Activated CD8-positive, alpha-beta memory T cell treated with anti-CD3 and anti-CD28 coated beads, Interleukin-2, amount 10 ng/mL, durations not matched to agents 7 days and 5 days (primary cell): ENCODE measurements around the gene MFSD6L. TPM values are rescaled to one million over a fixed set of nuclear protein-coding genes. Genes with fewer than 3 reads are reported as not detected.

Experiments
- ATAC-seq: fragments of 150-1000 bp; cut with Tn5 transposase; one replicate; pipeline ENCODE4 v1.10.0; 2021; ENCODE audit warnings: moderate library complexity
- CTCF ChIA-PET: fragments of 350-600 bp; sonication (Branson Sonifier 250); formaldehyde crosslinking; loops from one replicate; lab custom pipeline; 2021; ENCODE audit warnings: antibody characterized with exemption; lab: Charles Lee
- DNase-seq: peaks from one replicate; pipeline ENCODE4 v3.0.0-alpha.2; 2020
- H3K27ac Mint-ChIP-seq: one replicate; pipeline ENCODE4 v1.8.0; 2021; ENCODE audit warnings: mild to moderate bottlenecking, mixed read lengths
- H3K27me3 Mint-ChIP-seq: one replicate; pipeline ENCODE4 v1.8.0; 2021; ENCODE audit warnings: mixed read lengths
- H3K36me3 Mint-ChIP-seq: one replicate; pipeline ENCODE4 v1.8.0; 2021; ENCODE audit warnings: mild to moderate bottlenecking, mixed read lengths
- H3K4me1 Mint-ChIP-seq: one replicate; pipeline ENCODE4 v1.8.0; 2021; ENCODE audit warnings: mixed read lengths
- H3K4me3 Mint-ChIP-seq: one replicate; pipeline ENCODE4 v1.8.0; 2021; ENCODE audit warnings: mild to moderate bottlenecking, moderate library complexity, mixed read lengths
- H3K9me3 Mint-ChIP-seq: one replicate; pipeline ENCODE4 v1.8.0; 2022; ENCODE audit warnings: low read depth, mixed read lengths
- total RNA-seq, 2 experiments: library from RNA; stranded (reverse); gene quantifications; one replicate each; pipeline ENCODE4 v1.2.3, GENCODE V29; 2021

Gene MFSD6L
- total RNA-seq, 2 experiments from 2014 or later = 0.12 to 0.38 TPM

DNA sequence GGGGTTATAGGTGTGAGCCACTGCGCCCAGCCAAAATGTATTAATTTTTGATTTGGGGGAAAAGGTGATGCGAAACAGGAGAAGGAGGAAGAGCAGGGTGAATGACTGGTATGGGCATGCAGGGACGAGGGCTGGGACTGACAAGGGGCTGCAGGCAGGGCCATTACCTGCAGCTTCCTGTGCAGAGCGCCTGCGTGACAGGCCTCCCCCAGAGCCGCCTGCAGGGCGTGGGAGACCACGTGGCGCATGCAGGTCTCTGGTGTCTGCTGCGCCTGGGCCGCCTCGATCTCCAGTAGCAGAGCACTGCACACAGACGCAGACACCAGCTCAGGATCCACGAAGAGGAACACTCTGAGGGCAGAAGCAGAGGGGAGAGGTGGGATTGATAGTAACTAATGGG lies 35.9 kb upstream of the MFSD6L start:
- H3K4me3 Mint-ChIP-seq = no peak overlapping the region
- CTCF ChIA-PET = no interaction called here
- peaks cover 2% of the 10 kb centered on the region for H3K36me3 Mint-ChIP-seq

GRCh38 chr17:8832711-8833352 lies 33.7 kb upstream of the MFSD6L start:
- CTCF ChIA-PET = interaction anchor here (0.6 to 1.6 kb wide), 6 partner anchors 8 to 468 kb away, joined by 3 to 5 read pairs (median 4); no protein-coding TSS in a partner anchor
- H3K4me1 Mint-ChIP-seq = no peaks in the 10 kb centered on the region
- H3K4me3 Mint-ChIP-seq = no peak overlapping the region
- no peaks in the 10 kb centered on the region for H3K9me3 Mint-ChIP-seq
- H3K27ac Mint-ChIP-seq = no peak overlapping the region
- DNase-seq (no peak), ATAC-seq (no peak)
- H3K36me3 Mint-ChIP-seq = peaks cover 2% of the 10 kb centered on the region
- no peaks in the 10 kb centered on the region for H3K27me3 Mint-ChIP-seq

More for the DNA sequence above, 35.9 kb upstream of the MFSD6L start:
- ATAC-seq (no peak), DNase-seq (peak; percentile 7)
- Mint-ChIP-seq H3K9me3 (no peaks in the 10 kb centered on the region), H3K27ac (no peak overlapping the region), H3K4me1 (no peaks in the 10 kb centered on the region), H3K27me3 (no peaks in the 10 kb centered on the region)

DNA sequence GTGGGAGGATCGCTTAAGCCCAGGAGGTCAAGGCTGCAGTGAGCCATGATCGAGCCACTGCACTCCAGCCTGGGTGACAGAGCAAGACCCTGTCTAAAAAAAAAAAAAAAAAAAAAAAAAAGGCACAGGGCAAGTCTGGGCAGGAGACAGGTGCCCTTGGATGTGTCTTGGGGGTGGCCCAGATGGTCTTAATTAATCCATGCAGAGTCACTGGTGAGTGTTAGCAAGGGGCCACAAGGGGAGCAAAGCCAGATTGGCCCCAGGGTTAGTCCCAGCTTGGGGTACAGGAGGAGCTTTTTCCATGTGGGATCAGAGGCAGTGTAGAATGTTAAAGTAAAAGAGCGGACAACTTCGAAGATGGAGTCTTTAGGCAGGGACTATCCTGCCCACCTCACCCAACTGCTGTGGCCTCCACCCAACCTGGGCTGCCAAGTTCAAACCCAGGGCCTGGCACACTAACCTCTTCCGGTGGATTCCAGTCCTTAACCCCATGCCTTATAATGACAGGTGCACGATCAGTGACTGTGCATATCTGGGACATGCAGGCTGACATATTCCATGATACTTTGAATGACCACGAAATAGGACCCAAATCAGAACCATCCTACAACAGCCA lies 32.2 kb upstream of the MFSD6L start:
- no peak overlapping the region for H3K4me3 Mint-ChIP-seq
- peak; percentile 19 for DNase-seq
- CTCF ChIA-PET = interaction anchor here (1.1 to 1.3 kb wide), 2 partner anchors 18 to 46 kb away, joined by 3 to 5 read pairs; no protein-coding TSS in a partner anchor
- H3K27ac Mint-ChIP-seq = no peak overlapping the region
- H3K4me1 Mint-ChIP-seq = no peaks in the 10 kb centered on the region
- H3K27me3 Mint-ChIP-seq = no peaks in the 10 kb centered on the region
- H3K9me3 Mint-ChIP-seq = no peaks in the 10 kb centered on the region
- peaks cover 2% of the 10 kb centered on the region for H3K36me3 Mint-ChIP-seq
- no peak for ATAC-seq

- Mint-ChIP-seq H3K27ac (no peak overlapping the region), H3K9me3 (peaks cover 2% of the 10 kb centered on the region), H3K27me3 (no peaks in the 10 kb centered on the region), H3K4me3 (no peak overlapping the region), H3K4me1 (no peaks in the 10 kb centered on the region), H3K36me3 (peaks cover 2% of the 10 kb centered on the region)
- peak; percentile 16 for DNase-seq
- CTCF ChIA-PET = interaction anchor here (1.3 kb wide), 1 partner anchor 19 kb away, joined by 5 read pairs; no protein-coding TSS in a partner anchor
- ATAC-seq = no peak
Observed at GRCh38 chr17:8830141-8830540, 31.0 kb upstream of the MFSD6L start.

GRCh38 chr17:8829036-8829941 lies 30.1 kb upstream of the MFSD6L start:
- no peak overlapping the region for H3K4me3 Mint-ChIP-seq
- CTCF ChIA-PET = no interaction called here

DNA sequence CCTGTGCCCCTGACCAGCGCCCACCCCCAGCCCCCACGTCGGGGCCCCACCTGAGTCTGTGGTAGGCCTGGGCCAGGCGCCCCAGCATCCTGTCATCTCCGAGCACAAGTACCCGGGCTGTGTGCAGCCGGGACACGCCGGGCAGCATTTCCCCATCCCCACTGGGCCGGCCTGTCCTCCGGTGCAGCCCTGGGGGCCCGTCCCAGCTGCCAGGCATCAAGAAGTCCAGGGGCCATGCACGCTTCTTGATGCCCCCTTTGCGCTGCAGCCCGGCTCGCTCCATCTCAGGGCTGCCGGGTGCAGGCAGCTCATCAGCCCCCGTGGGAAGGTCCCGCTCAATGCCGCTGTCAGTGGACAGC lies 29.3 kb upstream of the MFSD6L start:
- no peaks in the 10 kb centered on the region for H3K4me1 Mint-ChIP-seq
- no peak for ATAC-seq
- H3K9me3 Mint-ChIP-seq = peaks cover 5% of the 10 kb centered on the region
- H3K4me3 Mint-ChIP-seq = no peak overlapping the region
- DNase-seq = no peak
- CTCF ChIA-PET = no interaction called here
- no peaks in the 10 kb centered on the region for H3K27me3 Mint-ChIP-seq
- H3K36me3 Mint-ChIP-seq = no peaks in the 10 kb centered on the region
- H3K27ac Mint-ChIP-seq = no peak overlapping the region

More at GRCh38 chr17:8829036-8829941, 30.1 kb upstream of the MFSD6L start:
- peaks cover 2% of the 10 kb centered on the region for H3K36me3 Mint-ChIP-seq
- no peak overlapping the region for H3K27ac Mint-ChIP-seq
- no peaks in the 10 kb centered on the region for H3K4me1 Mint-ChIP-seq
- no peak for ATAC-seq
- peaks cover 5% of the 10 kb centered on the region for H3K9me3 Mint-ChIP-seq
- no peaks in the 10 kb centered on the region for H3K27me3 Mint-ChIP-seq
- DNase-seq = peak; percentile 34

- Mint-ChIP-seq H3K27ac (no peak overlapping the region), H3K9me3 (peaks cover 5% of the 10 kb centered on the region), H3K27me3 (no peaks in the 10 kb centered on the region), H3K4me1 (no peaks in the 10 kb centered on the region), H3K4me3 (no peak overlapping the region), H3K36me3 (no peaks in the 10 kb centered on the region)
- peak; percentile 33 for DNase-seq
- CTCF ChIA-PET = no interaction called here
- ATAC-seq = no peak
Observed at GRCh38 chr17:8826808-8827435, 27.8 kb upstream of the MFSD6L start.

- no peaks in the 10 kb centered on the region for H3K36me3 Mint-ChIP-seq
- H3K4me1 Mint-ChIP-seq = no peaks in the 10 kb centered on the region
- H3K27ac Mint-ChIP-seq = no peak overlapping the region
- ATAC-seq (no peak), DNase-seq (peak; percentile 14)
- peaks cover 5% of the 10 kb centered on the region for H3K9me3 Mint-ChIP-seq
- H3K4me3 Mint-ChIP-seq = no peak overlapping the region
- no peaks in the 10 kb centered on the region for H3K27me3 Mint-ChIP-seq
- CTCF ChIA-PET = no interaction called here
Observed at GRCh38 chr17:8825802-8826201, 26.6 kb upstream of the MFSD6L start.

- CTCF ChIA-PET = no interaction called here
- peaks cover 5% of the 10 kb centered on the region for H3K9me3 Mint-ChIP-seq
- H3K4me1 Mint-ChIP-seq = no peaks in the 10 kb centered on the region
- no peak overlapping the region for H3K27ac Mint-ChIP-seq
- H3K36me3 Mint-ChIP-seq = no peaks in the 10 kb centered on the region
- peak; percentile 19 for DNase-seq
- ATAC-seq = no peak
- no peaks in the 10 kb centered on the region for H3K27me3 Mint-ChIP-seq
- no peak overlapping the region for H3K4me3 Mint-ChIP-seq
Observed at GRCh38 chr17:8823279-8823678, 24.1 kb upstream of the MFSD6L start.

GRCh38 chr17:8822401-8823035 lies 23.4 kb upstream of the MFSD6L start:
- DNase-seq = peak; percentile 15
- H3K36me3 Mint-ChIP-seq = no peaks in the 10 kb centered on the region
- H3K27me3 Mint-ChIP-seq = peaks cover 5% of the 10 kb centered on the region
- H3K4me3 Mint-ChIP-seq = no peak overlapping the region
- H3K4me1 Mint-ChIP-seq = no peaks in the 10 kb centered on the region
- peaks cover 5% of the 10 kb centered on the region for H3K9me3 Mint-ChIP-seq
- no peak for ATAC-seq
- CTCF ChIA-PET = interaction anchor here (0.9 kb wide), 1 partner anchor 10 kb away, joined by 3 read pairs; no protein-coding TSS in a partner anchor
- H3K27ac Mint-ChIP-seq = no peak overlapping the region

DNA sequence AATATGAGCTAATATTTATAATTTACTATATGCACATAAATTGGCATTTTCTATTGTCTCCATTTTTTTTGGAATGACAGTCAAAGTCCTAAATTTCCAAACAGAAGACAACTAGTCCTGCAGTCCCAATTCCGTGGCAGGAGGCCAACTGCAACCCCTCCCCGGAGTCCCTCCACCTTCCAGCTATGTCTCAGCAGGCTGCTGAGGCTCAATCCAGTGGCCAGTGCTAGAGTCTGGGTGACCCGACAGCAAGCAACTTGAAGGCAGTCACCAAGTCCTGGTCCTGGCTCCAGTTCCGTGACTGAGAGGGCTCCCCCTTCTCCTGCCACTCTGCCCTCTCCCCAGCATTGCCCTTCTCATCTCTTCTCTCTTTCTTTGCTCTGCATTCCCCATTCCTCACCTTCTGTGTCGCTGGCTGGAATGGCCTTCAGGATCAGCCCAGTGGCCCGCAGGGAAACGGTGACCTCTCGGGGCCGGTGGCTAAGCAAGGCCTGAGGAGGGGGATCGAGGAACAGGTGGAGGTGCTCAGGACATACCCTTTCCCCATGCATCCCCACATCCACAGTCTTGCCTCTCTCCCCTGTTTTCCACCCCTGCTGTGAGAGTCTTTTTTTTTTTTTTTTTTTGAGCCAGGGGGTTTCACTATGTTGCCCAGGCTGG lies 22.4 kb upstream of the MFSD6L start:
- H3K27me3 Mint-ChIP-seq = peaks cover 5% of the 10 kb centered on the region
- ATAC-seq = no peak
- H3K4me3 Mint-ChIP-seq = no peak overlapping the region
- no peaks in the 10 kb centered on the region for H3K36me3 Mint-ChIP-seq
- CTCF ChIA-PET = interaction anchor here (0.9 kb wide), 1 partner anchor 9 kb away, joined by 3 read pairs; no protein-coding TSS in a partner anchor
- no peak overlapping the region for H3K27ac Mint-ChIP-seq
- no peaks in the 10 kb centered on the region for H3K4me1 Mint-ChIP-seq
- H3K9me3 Mint-ChIP-seq = peaks cover 5% of the 10 kb centered on the region
- peak; percentile 11 for DNase-seq

GRCh38 chr17:8820311-8821010 lies 21.3 kb upstream of the MFSD6L start:
- Mint-ChIP-seq H3K4me3 (no peak overlapping the region), H3K36me3 (no peaks in the 10 kb centered on the region), H3K27me3 (peaks cover 8% of the 10 kb centered on the region), H3K9me3 (peaks cover 5% of the 10 kb centered on the region), H3K27ac (no peak overlapping the region), H3K4me1 (no peaks in the 10 kb centered on the region)
- ATAC-seq (no peak), DNase-seq (peak; percentile 8)
- CTCF ChIA-PET = interaction anchor here (0.7 kb wide), 1 partner anchor 13 kb away, joined by 4 read pairs; no protein-coding TSS in a partner anchor
